Esophagus muscularis mucosa (tissue), 4 donors: ENCODE measurements around the gene DES.

Source experiments
- CTCF ChIP-seq, 3 experiments: fragments of 200-600 bp in 2 of 3; fragments of 450-650 bp in 1 of 3; sonication (generic) in 2 of 3; IDR thresholded peaks; one replicate each; pipeline ENCODE4 v1.5.1; 2017 to 2019; ENCODE audit warnings: antibody characterized with exemption in 3 of 3, mild to moderate bottlenecking in 2 of 3, moderate library complexity in 1 of 3
- EP300 ChIP-seq: sonication (generic); formaldehyde crosslinking; IDR thresholded peaks from one replicate; pipeline ENCODE4 v1.6.1; 2017; ENCODE audit warnings: antibody characterized with exemption
- POLR2A ChIP-seq: fragments of 450-650 bp; IDR thresholded peaks from one replicate; pipeline ENCODE4 v1.6.1; 2017; ENCODE audit warnings: antibody characterized with exemption, moderate library complexity, mild to moderate bottlenecking, low read depth

GRCh38 chr2:219433666-219434467 lies 15.7 kb downstream of the DES start:
- TF ChIP-seq CTCF (IDR thresholded peaks at IDR 0.05) (peak; percentile 61 to 84 (median 75)), EP300 (peak; percentile 96), POLR2A (peak; percentile 48)
